Right kidney (tissue), 1 donor: ENCODE data around the gene TBPL2.
"Not testable (repeated sequence)": the region's sequence is repeated elsewhere in the genome, so short reads cannot be mapped to it uniquely, and the experiment has no call there.

Experiments
- DNase-seq: peaks from one replicate; pipeline ENCODE4 v3.0.0-alpha.2; 2016

TBPL2 gene

DNA sequence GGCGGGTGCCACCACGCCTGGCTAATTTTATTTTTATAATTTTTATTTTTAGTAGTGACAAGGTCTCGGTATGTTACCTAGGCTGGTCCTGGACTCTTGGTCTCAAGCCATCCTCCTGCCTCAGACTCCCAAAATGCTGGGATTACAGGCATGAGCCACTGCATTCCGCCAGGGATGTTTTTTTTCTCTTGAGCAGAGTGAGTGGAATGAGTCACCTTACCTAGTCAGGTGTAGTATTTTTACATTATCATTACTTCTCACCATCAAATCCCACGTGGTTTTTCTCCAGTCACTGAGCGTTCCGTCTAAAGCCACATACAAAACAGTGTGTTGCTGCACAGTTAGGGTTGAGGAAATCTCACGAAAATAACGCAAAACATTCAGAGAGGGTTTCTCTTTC is 870 bp upstream of the TBPL2 start:
- no peak for DNase-seq

DNA sequence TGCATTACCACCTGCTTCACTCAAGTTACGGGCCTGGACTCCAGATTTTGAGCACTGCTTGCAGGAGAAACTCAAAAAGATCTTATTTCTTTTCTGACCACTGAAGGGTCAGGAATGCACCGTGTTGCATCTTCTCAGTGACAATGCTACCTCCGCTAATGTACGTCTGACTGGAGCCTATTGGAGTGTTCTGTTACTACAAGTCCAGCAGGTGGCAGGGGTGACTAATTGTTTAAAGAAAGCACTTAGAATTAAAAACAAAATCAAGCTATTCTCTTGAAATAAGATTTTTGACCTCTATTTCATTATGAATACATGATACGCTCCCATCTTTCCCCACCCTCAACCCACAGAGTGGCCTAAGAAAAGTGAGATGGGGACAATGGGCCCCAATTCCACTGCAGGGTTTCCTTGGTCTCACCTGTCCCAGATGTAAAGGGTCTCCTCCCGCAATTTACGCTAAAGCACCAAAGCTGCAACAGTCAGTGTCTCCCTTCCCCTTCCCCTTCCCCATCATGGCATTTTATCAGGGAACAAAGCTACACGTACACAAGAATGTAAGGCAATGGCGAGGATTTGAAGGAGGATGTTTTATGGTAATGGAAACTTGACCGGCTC is 2.2 kb downstream of the TBPL2 start:
- DNase-seq = peak; percentile 24

DNA sequence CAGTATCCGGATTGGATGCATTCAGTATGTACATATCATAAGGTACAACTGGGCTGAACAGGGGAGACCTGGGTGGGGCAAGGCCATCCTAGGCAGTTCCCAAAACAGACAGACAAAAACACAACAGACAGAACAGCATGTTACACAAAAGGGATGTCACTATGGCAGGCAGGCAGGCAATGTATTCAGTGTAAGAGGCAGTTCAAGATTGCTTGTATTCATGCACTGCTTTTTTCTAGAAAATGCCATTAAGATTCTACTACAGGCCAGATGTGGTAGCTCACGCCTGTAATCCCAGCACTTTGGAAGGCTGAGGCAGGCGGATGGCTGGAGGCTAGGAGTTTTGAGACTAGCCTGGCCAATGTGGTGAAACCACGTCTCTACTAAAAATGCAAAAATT is 3.5 kb downstream of the TBPL2 start:
- DNase-seq = no peak

DNA sequence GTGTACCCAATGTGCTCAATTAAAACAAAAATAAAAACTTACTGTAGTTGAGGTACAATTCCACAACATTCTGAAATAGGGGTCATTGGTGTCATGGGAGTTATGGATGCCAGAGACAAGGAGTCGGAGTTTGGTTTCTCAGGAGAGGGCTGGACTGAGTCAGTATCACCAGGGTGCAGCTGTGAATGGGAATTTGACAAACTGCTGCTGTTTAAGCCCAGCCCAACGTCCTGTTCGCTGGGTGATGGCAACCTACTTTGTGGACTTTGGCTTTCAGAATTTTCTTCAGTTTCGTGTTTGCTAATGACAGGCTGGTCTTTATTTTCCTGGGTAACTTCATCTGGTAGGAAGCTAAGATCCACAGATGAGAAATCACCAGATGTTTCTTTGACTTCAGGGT is 3.9 kb downstream of the TBPL2 start:
- DNase-seq = no peak

DNA sequence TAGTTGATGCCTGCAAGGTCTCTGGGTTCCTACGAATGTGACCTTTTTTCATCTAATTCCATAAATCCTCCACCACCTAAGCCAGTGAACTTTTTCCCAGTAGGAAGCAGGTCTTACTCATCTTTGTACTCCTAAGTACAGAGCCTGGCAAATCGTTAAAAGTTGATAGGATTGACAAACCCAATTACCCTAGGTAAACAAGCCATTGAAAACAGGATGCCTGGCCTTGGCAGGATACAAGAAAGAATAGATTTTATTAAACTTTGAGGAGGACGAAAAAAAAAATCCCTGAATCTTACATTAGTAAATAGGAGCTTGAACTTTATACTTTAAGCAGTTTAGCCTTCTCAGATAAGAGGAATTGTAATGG is 5.6 kb downstream of the TBPL2 start:
- no peak for DNase-seq

DNA sequence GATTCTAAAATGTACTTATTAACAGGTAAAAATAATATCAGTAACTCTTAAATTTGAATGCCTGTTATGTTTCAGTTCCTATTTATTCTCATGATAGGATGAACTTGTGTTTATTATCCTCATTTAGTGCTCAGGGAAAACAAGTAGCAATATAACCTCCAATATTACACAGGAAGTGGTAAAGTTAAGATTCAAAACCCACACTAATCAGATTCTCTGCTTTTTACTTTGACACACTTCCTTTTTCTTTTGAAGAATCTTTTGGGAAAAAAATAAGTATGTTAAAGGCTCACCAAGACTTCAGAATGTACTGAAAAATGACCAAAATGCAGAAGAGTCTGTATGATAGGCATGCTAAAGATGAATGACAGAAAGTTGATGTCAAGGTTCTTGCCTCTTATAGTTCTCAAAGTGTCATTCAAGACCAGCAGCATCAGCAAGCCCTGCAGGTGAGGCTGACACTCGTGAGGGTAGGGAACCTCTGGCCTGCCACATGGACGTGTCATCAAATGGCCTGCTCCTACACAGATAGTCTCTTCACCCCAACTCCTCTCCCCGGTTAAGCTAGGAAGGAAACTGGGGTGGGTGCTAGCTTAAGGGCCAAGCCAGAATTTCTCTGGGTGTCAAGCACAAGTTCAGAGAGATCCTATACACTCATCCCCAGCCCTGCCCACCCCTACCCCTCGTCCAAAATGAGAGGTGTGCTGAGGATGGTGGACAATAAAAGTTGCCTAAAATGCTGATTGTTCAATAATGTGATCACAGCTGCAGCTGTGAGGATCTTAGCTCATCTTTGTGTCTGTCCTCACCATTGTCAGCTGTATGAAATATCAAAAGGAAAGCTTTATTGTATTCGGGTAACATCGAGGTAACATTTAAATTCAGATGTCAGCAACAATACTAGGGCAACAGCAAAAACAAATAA is 6.3 kb downstream of the TBPL2 start:
- no peak for DNase-seq

DNA sequence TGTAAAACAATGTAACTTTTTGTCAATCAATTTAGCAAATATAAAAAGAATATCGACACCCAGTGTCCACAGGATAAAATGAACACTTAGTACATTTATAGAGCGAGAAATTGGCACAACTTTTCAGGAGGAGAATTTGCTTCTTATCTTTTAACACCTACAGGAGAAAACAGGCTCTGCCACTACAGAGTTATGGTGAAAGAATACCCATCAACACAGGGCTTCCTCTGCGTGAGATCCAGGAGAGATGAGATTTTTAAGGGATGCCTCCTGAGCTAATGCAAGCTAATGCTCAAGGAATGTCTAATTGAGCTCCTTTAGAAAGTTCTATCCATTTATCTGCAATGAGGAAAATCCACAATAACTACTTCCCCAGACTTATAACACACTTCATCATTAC is 7.8 kb downstream of the TBPL2 start:
- no peak for DNase-seq

DNA sequence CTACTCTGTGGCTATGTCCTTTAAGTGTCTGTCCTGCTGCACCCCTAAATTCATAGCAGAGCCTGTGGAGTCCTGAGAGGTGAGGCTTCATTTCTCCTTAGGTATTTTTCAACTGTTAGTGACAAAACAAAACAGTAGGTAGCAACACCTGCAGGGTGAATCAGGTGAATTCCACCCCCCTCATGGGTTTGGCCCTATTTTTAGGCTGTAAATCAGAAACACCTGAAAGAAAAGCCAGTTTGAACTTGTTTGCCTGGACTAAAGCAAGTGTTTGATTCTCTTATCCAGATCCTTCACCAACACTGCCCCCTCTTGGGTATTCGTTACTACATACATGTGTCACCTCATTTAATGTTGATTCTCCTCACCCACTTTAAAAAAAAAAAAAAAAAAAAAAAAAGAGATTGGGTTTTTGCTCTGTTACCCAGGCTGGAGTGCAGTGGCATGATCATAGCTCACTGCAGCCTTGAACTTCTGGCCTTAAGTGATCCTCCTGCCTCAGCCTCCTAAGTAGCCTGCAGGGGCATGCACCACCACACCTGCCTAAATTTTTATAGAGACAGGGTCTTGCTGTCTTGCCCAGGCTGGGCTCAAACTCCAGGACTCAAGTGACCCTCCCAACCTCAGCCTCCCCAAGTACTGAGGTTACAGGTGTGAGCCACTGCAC is 10.3 kb downstream of the TBPL2 start:
- DNase-seq = no peak

DNA sequence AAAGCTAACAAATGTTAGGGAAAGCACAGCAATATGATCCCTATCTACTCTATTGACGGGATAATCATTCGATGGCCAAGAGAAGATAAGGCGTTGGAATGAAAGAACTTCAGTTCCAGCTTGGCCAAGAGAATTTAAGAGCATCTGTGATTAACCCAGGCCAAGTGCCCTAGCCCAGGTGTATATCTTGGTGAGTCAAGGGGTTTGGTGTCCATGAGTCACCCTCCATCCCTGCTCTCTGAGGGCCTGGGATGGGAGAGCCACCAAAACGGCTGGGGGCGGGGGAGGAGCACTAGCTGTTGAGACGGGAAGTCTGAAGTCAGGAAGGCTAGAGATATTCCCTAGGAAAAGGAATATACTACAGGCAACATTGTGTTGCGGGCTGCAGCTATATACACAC is 13.0 kb downstream of the TBPL2 start:
- no peak for DNase-seq

DNA sequence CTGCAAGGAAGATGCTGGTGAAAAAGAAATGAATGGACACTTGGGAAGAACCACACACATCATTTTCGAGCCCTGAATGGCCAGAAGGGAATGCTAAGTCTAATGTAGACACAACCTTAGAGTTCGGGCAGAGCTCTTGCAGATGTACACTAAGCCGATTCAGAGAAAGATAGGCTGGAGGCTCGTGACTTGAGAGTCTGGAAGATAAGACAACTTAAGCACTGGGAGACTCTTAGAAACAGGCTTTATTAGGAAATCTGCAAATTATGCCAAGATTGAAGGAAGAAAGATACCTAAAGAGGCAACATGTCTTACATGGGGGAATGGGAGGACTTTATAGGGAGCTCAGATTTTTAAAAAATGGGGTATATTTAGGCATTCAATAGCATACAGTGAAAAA is 13.5 kb downstream of the TBPL2 start:
- DNase-seq = no peak

DNA sequence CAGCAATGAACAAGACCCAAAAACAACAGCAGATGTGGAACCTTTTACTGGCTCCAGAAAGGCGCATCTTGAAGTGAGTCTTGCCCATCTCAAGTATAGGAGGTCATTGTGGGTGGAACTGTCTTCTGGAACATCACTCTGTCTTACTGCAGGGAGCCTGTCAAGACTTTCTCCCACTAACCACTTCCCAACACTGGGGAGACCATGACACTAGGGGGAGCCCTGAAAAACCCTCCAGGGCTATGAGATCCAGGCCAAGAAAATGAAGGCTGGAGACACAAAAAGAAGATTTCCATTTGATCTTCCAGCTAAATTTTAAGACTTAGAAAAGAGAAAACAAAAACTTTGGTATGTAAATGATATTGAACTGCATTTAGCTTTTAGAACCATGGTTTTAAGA is 15.3 kb downstream of the TBPL2 start:
- DNase-seq = no peak

DNA sequence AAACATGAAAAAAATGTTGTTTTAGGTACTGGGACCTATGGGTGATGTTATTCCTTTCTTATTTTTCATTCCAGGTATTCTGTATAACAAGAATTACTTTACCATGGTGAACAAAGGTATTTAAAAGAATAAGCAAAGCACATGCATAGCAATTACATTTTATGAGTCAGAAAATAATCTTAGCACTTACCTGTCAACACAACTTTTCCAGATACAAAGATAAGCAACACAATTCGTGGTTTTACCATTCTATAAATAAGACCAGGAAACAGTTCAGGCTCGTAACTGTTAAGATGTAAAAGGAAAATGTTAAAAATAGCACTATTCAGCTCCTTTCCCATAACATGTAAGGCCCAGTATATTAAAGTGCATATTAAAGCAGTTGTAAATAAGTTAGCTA is 16.4 kb downstream of the TBPL2 start:
- DNase-seq = no peak

DNA sequence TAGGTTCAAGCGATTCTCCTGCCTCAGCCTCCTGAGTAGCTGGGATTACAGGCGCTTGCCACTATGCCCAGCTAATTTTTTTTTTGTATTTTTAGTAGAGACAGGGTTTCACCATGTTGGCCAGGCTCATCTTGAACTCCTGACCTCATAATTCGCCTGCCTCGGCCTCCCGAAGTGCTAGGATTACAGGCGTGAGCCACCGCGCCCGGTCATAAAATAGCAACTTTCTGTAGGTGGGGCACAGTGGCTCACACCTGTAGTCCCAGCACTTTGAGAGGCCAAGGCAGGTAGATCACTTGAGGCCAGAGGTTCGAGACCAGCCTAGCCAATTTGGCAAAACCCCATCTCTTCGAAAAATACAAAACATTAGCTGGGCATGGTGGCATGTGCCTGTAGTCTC is 18.1 kb downstream of the TBPL2 start:
- DNase-seq = not testable (repeated sequence)

DNA sequence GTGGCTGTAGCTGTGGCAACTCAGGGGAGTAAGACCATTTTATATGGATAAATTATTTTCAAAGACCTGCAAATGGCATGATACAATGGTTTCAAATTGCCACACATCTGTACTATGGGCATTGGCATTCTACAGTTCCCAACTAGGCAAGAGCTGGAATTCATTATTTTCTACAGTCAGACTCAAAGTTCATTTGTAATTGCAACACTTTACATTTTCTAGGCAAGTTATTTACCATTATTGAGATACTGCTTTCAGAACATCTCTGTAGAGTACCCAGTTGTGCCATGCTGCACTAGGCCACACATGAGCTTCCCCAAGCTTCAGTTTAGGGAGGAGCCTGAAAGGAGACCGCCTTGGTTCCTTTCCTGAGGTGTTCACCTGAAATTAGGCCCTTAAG is 20.8 kb downstream of the TBPL2 start:
- DNase-seq = no peak

DNA sequence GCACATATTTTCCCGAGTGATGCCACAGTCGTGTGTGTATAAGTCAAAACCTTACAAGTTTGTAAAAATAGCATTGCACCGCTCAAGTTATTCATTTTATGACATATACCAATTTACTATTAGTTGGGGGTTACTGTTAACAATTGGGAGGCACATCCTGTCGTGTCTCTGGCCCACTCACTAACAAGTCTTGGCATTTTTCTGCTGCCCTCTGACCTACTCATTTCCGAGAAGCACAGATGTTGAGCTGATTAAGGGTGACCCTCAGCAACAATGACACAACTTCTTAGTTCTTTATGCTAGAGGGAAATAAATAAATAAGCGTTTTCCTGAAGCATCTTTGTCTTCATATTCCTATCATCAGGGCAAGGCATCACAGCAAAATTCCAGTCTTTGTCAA is 22.0 kb downstream of the TBPL2 start:
- DNase-seq = no peak

DNA sequence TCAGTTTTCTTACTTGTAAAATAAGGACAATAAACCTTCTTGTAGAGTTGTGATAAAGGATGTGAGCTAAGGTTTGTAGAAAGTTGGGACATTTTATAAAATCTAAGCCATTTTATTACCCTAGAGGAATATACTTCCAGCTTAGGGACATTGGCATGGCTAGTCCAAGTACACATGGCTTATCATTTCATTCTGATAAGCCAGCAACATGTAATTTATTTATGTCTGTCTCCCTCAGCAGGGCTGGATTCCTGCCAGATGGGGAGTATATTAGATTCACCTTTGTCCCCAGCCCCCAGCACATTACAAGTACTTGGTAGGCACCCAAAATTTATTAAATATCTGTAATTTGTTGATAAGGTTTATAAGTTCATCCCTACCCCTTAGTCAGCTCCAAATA is 22.5 kb downstream of the TBPL2 start:
- DNase-seq = no peak

DNA sequence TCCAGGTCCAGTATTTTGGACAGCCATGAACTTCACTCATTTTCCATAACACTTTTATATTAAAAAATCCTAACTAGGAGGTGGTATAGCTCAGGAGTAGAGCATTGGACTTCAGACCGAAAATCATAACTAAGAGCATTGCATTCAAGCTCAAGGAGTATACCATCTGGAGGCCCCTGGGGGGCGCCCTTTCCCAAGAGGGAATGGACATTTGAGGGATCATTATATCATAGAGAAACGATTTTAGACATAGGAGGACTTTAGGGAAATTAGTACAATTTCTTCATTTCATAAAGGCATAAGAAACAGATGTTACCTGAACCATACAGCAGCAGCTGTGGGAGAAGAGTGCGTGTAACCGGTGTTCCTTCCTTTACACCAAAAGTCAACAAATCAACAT is 23.6 kb downstream of the TBPL2 start:
- no peak for DNase-seq

DNA sequence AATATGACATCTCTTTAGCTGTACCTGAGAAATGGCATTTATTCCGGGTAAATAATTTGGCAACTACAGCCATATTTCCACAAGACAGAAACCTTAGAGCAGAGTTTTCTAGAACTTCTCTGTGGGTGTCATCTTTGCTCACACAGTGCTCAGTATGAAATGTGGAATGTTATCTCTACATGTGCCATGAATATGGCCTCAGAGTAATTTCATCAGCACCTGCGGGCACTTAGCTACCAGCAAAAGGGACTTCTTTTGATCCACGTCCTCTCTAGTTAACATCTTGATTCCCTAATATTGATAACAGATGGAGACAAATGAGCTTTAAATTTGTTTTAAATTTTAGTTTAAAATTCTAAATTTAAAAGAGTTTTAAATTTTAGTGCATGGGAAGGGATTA is 25.9 kb downstream of the TBPL2 start:
- DNase-seq = no peak

DNA sequence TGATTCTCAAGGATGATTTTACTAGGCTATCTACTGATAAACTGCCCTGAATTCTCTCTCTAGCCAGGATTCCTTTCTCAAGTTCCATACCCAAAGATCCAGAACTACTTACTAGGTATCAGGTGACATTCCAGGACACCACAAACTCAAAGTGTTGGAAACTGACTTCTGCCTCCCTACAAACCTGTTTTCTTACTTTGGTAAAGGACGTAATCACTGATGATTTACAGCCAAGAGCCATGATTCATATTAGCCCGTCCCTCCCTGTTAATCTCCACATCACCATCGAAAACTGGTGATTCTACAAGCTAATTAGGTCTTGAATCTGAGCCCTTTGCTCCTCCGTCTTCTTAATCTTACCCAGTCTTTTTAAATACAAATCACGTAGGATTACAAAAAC is 27.7 kb downstream of the TBPL2 start:
- no peak for DNase-seq

DNA sequence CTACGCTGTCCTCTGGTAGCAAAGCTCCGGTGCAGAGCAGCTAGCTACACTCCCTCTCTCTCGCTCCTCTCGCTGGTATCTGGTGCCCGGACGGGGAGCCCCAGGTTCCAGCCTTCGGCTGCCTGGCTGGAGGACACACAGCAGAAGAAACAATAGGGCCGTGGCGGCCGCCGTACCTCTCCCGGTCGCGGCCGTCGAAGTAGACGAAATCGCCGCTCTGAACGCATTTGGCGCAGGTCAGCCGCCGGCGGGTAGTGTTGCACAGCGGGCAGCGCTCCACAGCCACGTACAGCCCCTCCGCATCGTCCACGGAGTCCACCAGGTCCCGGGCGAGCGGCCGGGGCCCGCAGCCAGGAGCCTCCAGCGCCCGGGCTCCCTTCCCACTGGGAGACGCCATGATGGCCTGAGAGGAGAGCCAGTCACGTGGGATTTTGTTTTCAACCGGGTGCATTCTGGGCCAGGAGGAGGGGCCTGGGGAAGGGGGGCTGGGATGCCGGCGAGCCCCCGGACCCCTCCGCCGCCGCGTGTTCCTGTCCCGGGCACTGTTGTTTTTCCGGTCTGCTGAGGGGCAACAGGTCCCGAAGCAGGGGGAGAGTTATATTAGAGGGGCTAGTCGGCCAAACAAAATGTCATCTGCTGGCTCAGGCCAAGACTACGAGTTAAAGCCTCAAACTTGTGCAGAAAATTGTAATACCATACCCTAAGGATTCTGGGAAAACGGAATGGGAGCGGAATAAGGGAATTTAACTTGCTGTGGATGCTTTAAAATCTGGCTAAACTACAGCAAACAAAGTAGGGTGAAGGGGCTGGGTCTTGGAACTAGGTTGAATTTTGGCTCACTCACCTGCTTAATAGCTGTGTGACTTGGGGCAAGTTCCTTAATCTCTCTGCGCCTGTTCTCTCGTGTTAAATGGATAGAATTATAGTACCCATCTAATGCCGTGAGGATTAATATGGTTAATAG is 28.7 kb downstream of the TBPL2 start, which contains the start of gene ATG14:
Gene ATG14 (minus strand): TSS at position 405 of the 964 bp plus-strand sequence. CDS start 8 bp downstream, at position 397.
- DNase-seq = peak; percentile 90

DNA sequence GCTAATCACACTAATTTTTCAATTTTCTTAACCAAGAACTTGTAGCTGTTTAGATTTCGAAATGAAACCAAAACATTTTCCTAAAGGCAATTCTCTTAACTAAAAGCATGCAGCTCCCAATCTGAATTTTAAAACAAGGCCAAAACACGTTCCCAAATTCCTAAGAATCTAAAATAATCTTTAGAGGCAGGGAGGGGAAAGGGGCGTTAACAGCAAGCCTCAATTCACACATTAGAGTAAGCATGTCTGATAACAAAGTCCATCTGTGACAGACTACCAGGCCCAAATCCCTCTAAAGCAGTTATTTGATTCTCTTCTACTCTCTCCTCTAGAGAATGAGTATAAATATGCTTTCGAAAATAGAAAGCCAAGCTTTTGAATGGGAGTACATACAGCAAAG is 29.5 kb downstream of the TBPL2 start:
- no peak for DNase-seq

DNA sequence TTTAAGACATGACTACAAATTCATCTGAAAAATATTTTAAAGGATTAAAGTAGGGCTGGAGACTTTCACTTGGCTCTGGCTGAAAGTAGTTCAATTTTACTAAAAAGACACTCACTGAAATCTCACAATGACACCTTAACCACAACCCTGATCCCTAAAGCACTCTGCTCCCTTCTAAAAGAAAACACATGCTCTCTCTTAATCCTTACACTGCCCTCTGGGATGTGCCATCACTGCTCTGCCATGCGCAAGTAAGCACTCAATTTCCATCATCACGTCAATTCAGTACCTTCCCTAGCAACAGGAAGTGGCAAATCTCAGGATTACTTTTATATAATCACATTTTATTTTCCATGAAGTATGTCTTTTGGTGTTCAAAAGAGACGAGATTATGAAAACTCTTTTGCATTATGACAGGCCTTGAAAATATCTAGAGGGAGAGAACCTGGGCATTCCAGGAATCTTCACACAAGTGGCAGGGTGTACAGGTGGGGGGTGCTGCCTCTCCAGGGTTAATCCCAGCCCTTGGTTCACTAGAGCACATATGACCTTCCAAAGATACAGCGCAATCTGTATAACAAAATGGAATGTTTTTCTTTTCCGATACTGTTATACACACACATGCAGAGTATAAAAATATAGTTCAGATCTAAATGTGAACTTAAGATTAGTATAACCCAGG is 36.1 kb downstream of the TBPL2 start:
- DNase-seq = no peak
